ENCODE data around the gene KIF26A. TPM values are rescaled to one million over a fixed set of nuclear protein-coding genes. Genes with fewer than 3 reads are reported as not detected.

The KIF26A gene
- polyA plus RNA-seq, 1 experiment: 0.10 TPM

GRCh38 chr14:104143521-104144452, 5.4 kb downstream of the KIF26A start:
- peaks cover 6% of the 10 kb centered on the region; the same call in 1 of the 2 replicates for H3K27me3 ChIP-seq (ENCODE audit: control insufficient read depth, insufficient read depth, low read length)
- H3K36me3 ChIP-seq (ENCODE audit: control insufficient read depth, insufficient read depth, low read length): no peaks in the 10 kb centered on the region
- POLR2A ChIA-PET: no interaction called here
- no peak overlapping the region for H3K4me3 ChIP-seq (ENCODE audit: low read depth, low read length)
- DNase-seq (ENCODE audit: low read depth): no peak
- TF ChIP-seq CTCF (IDR thresholded peaks at IDR 0.05; ENCODE audit: insufficient read depth, low read depth, low read length): no peak
- CTCF ChIA-PET: no interaction called here

- peaks cover 3% of the 10 kb centered on the region; the same call in 1 of the 2 replicates for H3K27me3 ChIP-seq (ENCODE audit: control insufficient read depth, insufficient read depth, low read length)
- TF ChIP-seq CTCF (IDR thresholded peaks at IDR 0.05; ENCODE audit: insufficient read depth, low read depth, low read length): no peak
- H3K4me3 ChIP-seq (ENCODE audit: low read depth, low read length): no peak overlapping the region
- CTCF ChIA-PET: interaction anchor here (1.0 kb wide), 1 partner anchor 420 kb away, joined by 3 read pairs; no protein-coding TSS in a partner anchor
- POLR2A ChIA-PET: no interaction called here
- no peaks in the 10 kb centered on the region for H3K36me3 ChIP-seq (ENCODE audit: control insufficient read depth, insufficient read depth, low read length)
- DNase-seq (ENCODE audit: low read depth): no peak
Measured at GRCh38 chr14:104144453-104144790, 6.0 kb downstream of the KIF26A start.

GRCh38 chr14:104144911-104145825, 6.8 kb downstream of the KIF26A start:
- H3K4me3 ChIP-seq (ENCODE audit: low read depth, low read length): no peak overlapping the region
- CTCF ChIA-PET: interaction anchor here (1.0 kb wide), 1 partner anchor 419 kb away, joined by 3 read pairs; no protein-coding TSS in a partner anchor
- no peaks in the 10 kb centered on the region for H3K36me3 ChIP-seq (ENCODE audit: control insufficient read depth, insufficient read depth, low read length)
- DNase-seq (ENCODE audit: low read depth): no peak
- H3K27me3 ChIP-seq (ENCODE audit: control insufficient read depth, insufficient read depth, low read length): peaks cover under 1% of the 10 kb centered on the region; the same call in 1 of the 2 replicates
- no peak for TF ChIP-seq CTCF (IDR thresholded peaks at IDR 0.05; ENCODE audit: insufficient read depth, low read depth, low read length)
- POLR2A ChIA-PET: no interaction called here

GRCh38 chr14:104145826-104146601, 7.6 kb downstream of the KIF26A start:
- Histone ChIP-seq H3K4me3 (ENCODE audit: low read depth, low read length) (no peak overlapping the region), H3K36me3 (ENCODE audit: control insufficient read depth, insufficient read depth, low read length) (no peaks in the 10 kb centered on the region), H3K27me3 (ENCODE audit: control insufficient read depth, insufficient read depth, low read length) (no peaks in the 10 kb centered on the region)
- DNase-seq (ENCODE audit: low read depth): no peak
- ChIA-PET POLR2A (no interaction called here), CTCF (no interaction called here)
- TF ChIP-seq CTCF (IDR thresholded peaks at IDR 0.05; ENCODE audit: insufficient read depth, low read depth, low read length): no peak
